ENCODE results near the gene CMSS1.

- no peak for TF ChIP-seq EZH2 (IDR thresholded peaks at IDR 0.05)
- TF ChIP-seq CTCF (IDR thresholded peaks at IDR 0.05), result no peak
Measured at GRCh38 chr3:99833617-99834205, 16.0 kb downstream of the CMSS1 start.

All from neural progenitor cell (in vitro differentiated cells).